HEK293 (cell line): Measurements from ENCODE around the gene TSC22D1.
A peak's percentile ranks its signal among the peaks of the same experiment; 100 is the strongest.

ENCODE experiments used
- BCL11A ChIP-seq: fragments of 450-650 bp; formaldehyde crosslinking; IDR thresholded peaks from 2 replicates; pipeline ENCODE4 v1.5.1; 2016; ENCODE audit warnings: low read depth, missing biosample characterization, missing genetic modification characterization
- GLI4 ChIP-seq: fragments of 450-650 bp; formaldehyde crosslinking; IDR thresholded peaks from 2 replicates; pipeline ENCODE4 v1.5.1; 2016; ENCODE audit warnings: missing biosample characterization, missing genetic modification characterization
- OSR2 ChIP-seq: fragments of 450-650 bp; formaldehyde crosslinking; IDR thresholded peaks from 2 replicates; pipeline ENCODE4 v1.5.1; 2016; ENCODE audit warnings: missing biosample characterization, missing genetic modification characterization
- PRDM1 ChIP-seq: fragments of 450-650 bp; formaldehyde crosslinking; IDR thresholded peaks from 2 replicates; pipeline ENCODE4; 2016; ENCODE audit warnings: missing biosample characterization, missing genetic modification characterization
- PRDM2 ChIP-seq: fragments of 450-650 bp; formaldehyde crosslinking; IDR thresholded peaks from 2 replicates; pipeline ENCODE4 v1.5.1; 2016; ENCODE audit warnings: missing biosample characterization, missing genetic modification characterization, borderline replicate concordance
- ZBTB20 ChIP-seq: fragments of 450-650 bp; formaldehyde crosslinking; IDR thresholded peaks from 2 replicates; pipeline ENCODE4 v1.5.1; 2016; ENCODE audit warnings: missing biosample characterization, missing genetic modification characterization
- ZBTB48 ChIP-seq: fragments of 450-650 bp; formaldehyde crosslinking; IDR thresholded peaks from 2 replicates; pipeline ENCODE4 v1.5.1; 2016; ENCODE audit warnings: missing biosample characterization, missing genetic modification characterization
- ZBTB6 ChIP-seq: fragments of 450-650 bp; formaldehyde crosslinking; IDR thresholded peaks from 2 replicates; pipeline ENCODE4 v1.5.1; 2017; ENCODE audit warnings: missing biosample characterization, missing genetic modification characterization
- ZNF311 ChIP-seq: fragments of 450-650 bp; formaldehyde crosslinking; IDR thresholded peaks from 2 replicates; pipeline ENCODE4 v1.5.1; 2017; ENCODE audit warnings: missing biosample characterization, missing genetic modification characterization, borderline replicate concordance
- ZNF513 ChIP-seq: fragments of 450-650 bp; IDR thresholded peaks from 2 replicates; pipeline ENCODE4 v1.5.1; 2018; ENCODE audit warnings: missing biosample characterization, missing genetic modification characterization
- ZNF544 ChIP-seq: fragments of 450-650 bp; formaldehyde crosslinking; IDR thresholded peaks from 2 replicates; pipeline ENCODE4 v1.5.0; 2017; ENCODE audit warnings: missing biosample characterization, missing genetic modification characterization
- ZNF548 ChIP-seq: fragments of 450-650 bp; formaldehyde crosslinking; IDR thresholded peaks from 2 replicates; pipeline ENCODE4 v1.5.1; 2016; ENCODE audit warnings: missing biosample characterization, missing genetic modification characterization
- ZNF596 ChIP-seq: fragments of 450-650 bp; IDR thresholded peaks from 2 replicates; pipeline ENCODE4 v1.5.0; 2018; ENCODE audit warnings: missing biosample characterization, mild to moderate bottlenecking, missing genetic modification characterization, moderate library complexity
- ZNF654 ChIP-seq: fragments of 450-650 bp; formaldehyde crosslinking; IDR thresholded peaks from 2 replicates; pipeline ENCODE4 v1.5.1; 2016; ENCODE audit warnings: low read depth, missing biosample characterization, missing genetic modification characterization
- ZNF76 ChIP-seq: fragments of 450-650 bp; formaldehyde crosslinking; IDR thresholded peaks from 2 replicates; pipeline ENCODE4; 2016; ENCODE audit warnings: low read depth, missing biosample characterization, missing genetic modification characterization, borderline replicate concordance
- ZNF768 ChIP-seq: fragments of 450-650 bp; formaldehyde crosslinking; IDR thresholded peaks from 2 replicates; pipeline ENCODE4 v1.5.1; 2018; ENCODE audit warnings: missing biosample characterization, mild to moderate bottlenecking, missing genetic modification characterization
- ZNF785 ChIP-seq: fragments of 450-650 bp; formaldehyde crosslinking; IDR thresholded peaks from 2 replicates; pipeline ENCODE4 v1.5.1; 2016; ENCODE audit warnings: missing biosample characterization, missing genetic modification characterization
- ZNF830 ChIP-seq: fragments of 450-650 bp; IDR thresholded peaks from 2 replicates; pipeline ENCODE4 v1.5.0; 2018; ENCODE audit warnings: missing biosample characterization, missing genetic modification characterization, low read depth, mild to moderate bottlenecking, moderate library complexity
- TF ChIP-seq, protein P1 (sequence below): fragments of 450-650 bp; formaldehyde crosslinking; conservative IDR thresholded peaks from 2 replicates; pipeline ENCODE4 v1.5.1; 2016; ENCODE audit warnings: low read depth, missing biosample characterization, missing genetic modification characterization
- TF ChIP-seq, protein P2 (sequence below): fragments of 450-650 bp; formaldehyde crosslinking; IDR thresholded peaks from 2 replicates; pipeline ENCODE4 v1.5.1; 2016; ENCODE audit warnings: missing biosample characterization, missing genetic modification characterization
- TF ChIP-seq, protein P3 (sequence below): fragments of 450-650 bp; formaldehyde crosslinking; IDR thresholded peaks from 2 replicates; pipeline ENCODE4 v1.5.1; 2016; ENCODE audit warnings: missing biosample characterization, missing genetic modification characterization

The TSC22D1 gene

GRCh38 chr13:44575741-44576350 is at the start of gene TSC22D1 (continued):
- TF ChIP-seq, protein P1, sequence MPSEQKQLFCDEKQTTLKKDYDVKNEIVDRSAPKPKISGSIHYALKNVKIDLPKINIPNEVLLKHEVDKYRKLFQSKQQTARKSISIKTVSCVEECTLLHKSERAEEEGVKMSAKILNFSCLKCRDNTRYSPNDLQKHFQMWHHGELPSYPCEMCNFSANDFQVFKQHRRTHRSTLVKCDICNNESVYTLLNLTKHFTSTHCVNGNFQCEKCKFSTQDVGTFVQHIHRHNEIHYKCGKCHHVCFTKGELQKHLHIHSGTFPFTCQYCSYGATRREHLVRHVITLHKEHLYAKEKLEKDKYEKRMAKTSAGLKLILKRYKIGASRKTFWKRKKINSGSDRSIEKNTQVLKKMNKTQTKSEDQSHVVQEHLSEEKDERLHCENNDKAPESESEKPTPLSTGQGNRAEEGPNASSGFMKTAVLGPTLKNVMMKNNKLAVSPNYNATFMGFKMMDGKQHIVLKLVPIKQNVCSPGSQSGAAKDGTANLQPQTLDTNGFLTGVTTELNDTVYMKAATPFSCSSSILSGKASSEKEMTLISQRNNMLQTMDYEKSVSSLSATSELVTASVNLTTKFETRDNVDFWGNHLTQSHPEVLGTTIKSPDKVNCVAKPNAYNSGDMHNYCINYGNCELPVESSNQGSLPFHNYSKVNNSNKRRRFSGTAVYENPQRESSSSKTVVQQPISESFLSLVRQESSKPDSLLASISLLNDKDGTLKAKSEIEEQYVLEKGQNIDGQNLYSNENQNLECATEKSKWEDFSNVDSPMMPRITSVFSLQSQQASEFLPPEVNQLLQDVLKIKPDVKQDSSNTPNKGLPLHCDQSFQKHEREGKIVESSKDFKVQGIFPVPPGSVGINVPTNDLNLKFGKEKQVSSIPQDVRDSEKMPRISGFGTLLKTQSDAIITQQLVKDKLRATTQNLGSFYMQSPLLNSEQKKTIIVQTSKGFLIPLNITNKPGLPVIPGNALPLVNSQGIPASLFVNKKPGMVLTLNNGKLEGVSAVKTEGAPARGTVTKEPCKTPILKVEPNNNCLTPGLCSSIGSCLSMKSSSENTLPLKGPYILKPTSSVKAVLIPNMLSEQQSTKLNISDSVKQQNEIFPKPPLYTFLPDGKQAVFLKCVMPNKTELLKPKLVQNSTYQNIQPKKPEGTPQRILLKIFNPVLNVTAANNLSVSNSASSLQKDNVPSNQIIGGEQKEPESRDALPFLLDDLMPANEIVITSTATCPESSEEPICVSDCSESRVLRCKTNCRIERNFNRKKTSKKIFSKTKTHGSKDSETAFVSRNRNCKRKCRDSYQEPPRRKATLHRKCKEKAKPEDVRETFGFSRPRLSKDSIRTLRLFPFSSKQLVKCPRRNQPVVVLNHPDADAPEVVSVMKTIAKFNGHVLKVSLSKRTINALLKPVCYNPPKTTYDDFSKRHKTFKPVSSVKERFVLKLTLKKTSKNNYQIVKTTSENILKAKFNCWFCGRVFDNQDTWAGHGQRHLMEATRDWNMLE (tag by site-specific recombination) = no peak
- no peak for TF ChIP-seq ZNF768 (tag by site-specific recombination)
- no peak for TF ChIP-seq GLI4 (tag by site-specific recombination)
- no peak for TF ChIP-seq PRDM2 (tag by site-specific recombination)
- no peak for TF ChIP-seq OSR2 (tag by site-specific recombination)
- TF ChIP-seq, protein P2, sequence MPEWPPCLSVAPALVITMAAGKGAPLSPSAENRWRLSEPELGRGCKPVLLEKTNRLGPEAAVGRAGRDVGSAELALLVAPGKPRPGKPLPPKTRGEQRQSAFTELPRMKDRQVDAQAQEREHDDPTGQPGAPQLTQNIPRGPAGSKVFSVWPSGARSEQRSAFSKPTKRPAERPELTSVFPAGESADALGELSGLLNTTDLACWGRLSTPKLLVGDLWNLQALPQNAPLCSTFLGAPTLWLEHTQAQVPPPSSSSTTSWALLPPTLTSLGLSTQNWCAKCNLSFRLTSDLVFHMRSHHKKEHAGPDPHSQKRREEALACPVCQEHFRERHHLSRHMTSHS (tag by site-specific recombination) = no peak
- no peak for TF ChIP-seq ZBTB6 (tag by site-specific recombination)
- no peak for TF ChIP-seq ZNF311
- TF ChIP-seq ZNF654 (tag by site-specific recombination) = no peak
- TF ChIP-seq, protein P3, sequence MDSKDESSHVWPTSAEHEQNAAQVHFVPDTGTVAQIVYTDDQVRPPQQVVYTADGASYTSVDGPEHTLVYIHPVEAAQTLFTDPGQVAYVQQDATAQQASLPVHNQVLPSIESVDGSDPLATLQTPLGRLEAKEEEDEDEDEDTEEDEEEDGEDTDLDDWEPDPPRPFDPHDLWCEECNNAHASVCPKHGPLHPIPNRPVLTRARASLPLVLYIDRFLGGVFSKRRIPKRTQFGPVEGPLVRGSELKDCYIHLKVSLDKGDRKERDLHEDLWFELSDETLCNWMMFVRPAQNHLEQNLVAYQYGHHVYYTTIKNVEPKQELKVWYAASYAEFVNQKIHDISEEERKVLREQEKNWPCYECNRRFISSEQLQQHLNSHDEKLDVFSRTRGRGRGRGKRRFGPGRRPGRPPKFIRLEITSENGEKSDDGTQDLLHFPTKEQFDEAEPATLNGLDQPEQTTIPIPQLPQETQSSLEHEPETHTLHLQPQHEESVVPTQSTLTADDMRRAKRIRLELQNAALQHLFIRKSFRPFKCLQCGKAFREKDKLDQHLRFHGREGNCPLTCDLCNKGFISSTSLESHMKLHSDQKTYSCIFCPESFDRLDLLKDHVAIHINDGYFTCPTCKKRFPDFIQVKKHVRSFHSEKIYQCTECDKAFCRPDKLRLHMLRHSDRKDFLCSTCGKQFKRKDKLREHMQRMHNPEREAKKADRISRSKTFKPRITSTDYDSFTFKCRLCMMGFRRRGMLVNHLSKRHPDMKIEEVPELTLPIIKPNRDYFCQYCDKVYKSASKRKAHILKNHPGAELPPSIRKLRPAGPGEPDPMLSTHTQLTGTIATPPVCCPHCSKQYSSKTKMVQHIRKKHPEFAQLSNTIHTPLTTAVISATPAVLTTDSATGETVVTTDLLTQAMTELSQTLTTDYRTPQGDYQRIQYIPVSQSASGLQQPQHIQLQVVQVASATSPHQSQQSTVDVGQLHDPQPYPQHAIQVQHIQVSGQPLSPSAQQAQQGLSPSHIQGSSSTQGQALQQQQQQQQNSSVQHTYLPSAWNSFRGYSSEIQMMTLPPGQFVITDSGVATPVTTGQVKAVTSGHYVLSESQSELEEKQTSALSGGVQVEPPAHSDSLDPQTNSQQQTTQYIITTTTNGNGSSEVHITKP (tag by site-specific recombination) = 0 out of 2 replicates have a peak, but pooled peaks have one; percentile 40
- TF ChIP-seq ZNF513 (tag by site-specific recombination) = no peak
- TF ChIP-seq BCL11A (tag by site-specific recombination) = no peak
- no peak for TF ChIP-seq ZNF548 (tag by site-specific recombination)
- TF ChIP-seq ZNF76 (tag by site-specific recombination) = peak; percentile 39; the same call in 1 of the 2 replicates
- TF ChIP-seq PRDM1 (tag by site-specific recombination) = no peak
- no peak for TF ChIP-seq ZNF596 (tag by site-specific recombination)
- TF ChIP-seq ZNF830 (tag by site-specific recombination) = no peak
- no peak for TF ChIP-seq ZNF544 (tag by site-specific recombination)
- peak; percentile 31; the same call in 1 of the 2 replicates for TF ChIP-seq ZBTB20 (tag by site-specific recombination)
- TF ChIP-seq ZNF785 (tag by site-specific recombination) = no peak
- TF ChIP-seq ZBTB48 = no peak
